Kidney epithelial cell (primary cell): ENCODE results near the gene RAMACL. TPM values are rescaled to one million over a fixed set of nuclear protein-coding genes. Genes with fewer than 3 reads are reported as not detected.
"Not testable (repeated sequence)": the region's sequence is repeated elsewhere in the genome, so short reads cannot be mapped to it uniquely, and the experiment has no call there.

Experiments
- DNase-seq: peaks from one replicate; pipeline ENCODE4 v3.0.0-alpha.2; 2010; ENCODE audit warnings: low read depth
- H3K27me3 ChIP-seq: 2 replicates; pipeline ENCODE4 v1.6.0; 2011; ENCODE audit warnings: low read length; ENCODE audit not compliant: control insufficient read depth, insufficient read depth
- H3K36me3 ChIP-seq: 2 replicates; pipeline ENCODE4 v1.5.1; 2011; ENCODE audit warnings: low read length; ENCODE audit not compliant: control insufficient read depth, insufficient read depth
- H3K4me3 ChIP-seq: 2 replicates; pipeline ENCODE4 v1.5.1; 2011; ENCODE audit warnings: low read depth, mild to moderate bottlenecking, control low read depth, low read length
- total RNA-seq: library from RNA; depleted of rRNA; stranded (reverse); fragments of >200 nt; gene quantifications from 2 replicates; pipeline ENCODE4 v1.2.3, GENCODE V29; 2015
- TF ChIP-seq, protein P1 (sequence below): IDR thresholded peaks from 2 replicates; pipeline ENCODE4 v1.5.1; 2011; ENCODE audit warnings: mild to moderate bottlenecking, moderate library complexity, low read length, control low read depth, inconsistent platforms; ENCODE audit not compliant: insufficient read depth, poor library complexity, severe bottlenecking

RAMACL gene
- total RNA-seq, 1 donor from 2014 or later = 0.88 TPM

DNA sequence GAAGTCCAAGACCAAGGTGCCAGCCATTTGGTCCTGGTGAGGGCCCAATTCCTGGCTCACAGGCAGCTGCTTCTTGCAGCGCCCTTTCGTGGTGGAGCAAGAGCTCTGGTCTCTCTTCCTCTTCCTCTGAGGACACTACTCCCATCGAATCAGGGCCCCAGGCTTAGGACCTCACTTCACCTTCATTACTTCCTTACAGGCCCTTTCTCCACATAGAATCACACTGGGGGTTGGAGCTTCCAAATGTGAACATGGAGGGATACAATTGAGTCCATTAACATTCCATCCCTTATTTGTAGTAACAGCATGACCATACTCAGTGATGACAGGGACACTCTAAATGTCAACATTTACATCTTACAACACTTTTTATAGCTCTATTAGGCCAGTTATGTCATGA, 2.3 kb downstream of the RAMACL start:
- TF ChIP-seq, protein P1, sequence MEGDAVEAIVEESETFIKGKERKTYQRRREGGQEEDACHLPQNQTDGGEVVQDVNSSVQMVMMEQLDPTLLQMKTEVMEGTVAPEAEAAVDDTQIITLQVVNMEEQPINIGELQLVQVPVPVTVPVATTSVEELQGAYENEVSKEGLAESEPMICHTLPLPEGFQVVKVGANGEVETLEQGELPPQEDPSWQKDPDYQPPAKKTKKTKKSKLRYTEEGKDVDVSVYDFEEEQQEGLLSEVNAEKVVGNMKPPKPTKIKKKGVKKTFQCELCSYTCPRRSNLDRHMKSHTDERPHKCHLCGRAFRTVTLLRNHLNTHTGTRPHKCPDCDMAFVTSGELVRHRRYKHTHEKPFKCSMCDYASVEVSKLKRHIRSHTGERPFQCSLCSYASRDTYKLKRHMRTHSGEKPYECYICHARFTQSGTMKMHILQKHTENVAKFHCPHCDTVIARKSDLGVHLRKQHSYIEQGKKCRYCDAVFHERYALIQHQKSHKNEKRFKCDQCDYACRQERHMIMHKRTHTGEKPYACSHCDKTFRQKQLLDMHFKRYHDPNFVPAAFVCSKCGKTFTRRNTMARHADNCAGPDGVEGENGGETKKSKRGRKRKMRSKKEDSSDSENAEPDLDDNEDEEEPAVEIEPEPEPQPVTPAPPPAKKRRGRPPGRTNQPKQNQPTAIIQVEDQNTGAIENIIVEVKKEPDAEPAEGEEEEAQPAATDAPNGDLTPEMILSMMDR = no peak
- Histone ChIP-seq H3K4me3 (no peak overlapping the region), H3K36me3 (no peaks in the 10 kb centered on the region), H3K27me3 (no peaks in the 10 kb centered on the region)
- DNase-seq = no peak

DNA sequence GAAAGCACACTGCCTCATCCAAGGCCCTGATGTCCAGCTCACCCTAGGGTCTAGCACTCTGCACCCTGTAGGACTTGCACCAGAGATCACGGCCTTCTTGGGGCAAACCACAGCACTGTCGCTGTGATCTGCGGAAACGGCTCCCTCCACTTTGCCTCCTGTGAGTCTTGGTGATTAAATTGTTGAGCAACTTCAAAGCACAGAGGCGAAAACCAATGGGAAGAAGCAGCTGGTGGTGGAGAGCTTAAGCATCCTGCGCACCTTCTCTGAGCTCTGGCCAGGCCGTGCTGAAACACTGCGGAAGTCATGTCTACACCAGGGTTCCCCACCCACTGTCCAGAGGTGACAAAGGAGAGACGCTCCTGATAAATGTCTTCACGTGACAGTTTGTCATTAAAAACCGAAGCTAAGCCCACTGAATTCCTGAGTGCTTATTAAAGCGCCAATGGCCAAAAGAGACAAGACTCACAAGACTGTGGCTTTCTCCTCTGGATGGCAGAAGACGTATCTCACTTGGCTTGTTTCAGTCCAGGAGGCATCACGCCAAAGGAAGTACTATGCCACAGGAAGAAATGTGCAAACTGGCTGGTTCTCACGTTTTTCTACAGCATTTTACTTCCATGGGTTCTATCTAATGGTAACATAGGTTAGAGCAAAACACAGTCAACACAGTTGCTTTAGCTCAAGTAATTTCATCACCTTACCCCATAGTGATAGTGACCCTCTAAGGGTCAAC, 3.1 kb downstream of the RAMACL start:
- DNase-seq = no peak
- no peak overlapping the region for H3K4me3 ChIP-seq
- H3K36me3 ChIP-seq = no peaks in the 10 kb centered on the region
- TF ChIP-seq, protein P1 = no peak
- no peaks in the 10 kb centered on the region for H3K27me3 ChIP-seq

- TF ChIP-seq, protein P1 = no peak
- Histone ChIP-seq H3K36me3 (no peaks in the 10 kb centered on the region), H3K4me3 (no peak overlapping the region), H3K27me3 (no peaks in the 10 kb centered on the region)
- no peak for DNase-seq
These were observed 4.2 kb downstream of the RAMACL start for GRCh38 chr6:166582258-166582657.

DNA sequence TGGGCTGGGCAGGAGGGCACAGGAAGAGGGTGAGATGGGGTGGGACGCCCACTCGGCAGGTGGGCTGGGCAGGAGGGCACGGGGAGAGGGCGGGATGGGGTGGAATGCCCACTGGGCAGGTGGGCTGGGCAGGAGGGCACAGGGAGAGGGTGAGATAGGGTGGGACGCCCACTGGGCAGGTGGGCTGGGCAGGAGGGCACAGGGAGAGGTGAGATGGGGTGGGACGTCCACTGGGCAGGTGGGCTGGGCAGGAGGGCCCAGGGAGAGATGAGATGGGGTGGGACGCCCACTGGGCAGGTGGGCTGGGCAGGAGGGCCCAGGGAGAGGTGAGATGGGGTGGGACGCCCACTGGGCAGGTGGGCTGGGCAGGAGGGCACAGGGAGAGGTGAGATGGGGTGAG, 4.7 kb downstream of the RAMACL start:
- not testable (repeated sequence) for H3K36me3 ChIP-seq, DNase-seq, H3K4me3 ChIP-seq, H3K27me3 ChIP-seq

DNA sequence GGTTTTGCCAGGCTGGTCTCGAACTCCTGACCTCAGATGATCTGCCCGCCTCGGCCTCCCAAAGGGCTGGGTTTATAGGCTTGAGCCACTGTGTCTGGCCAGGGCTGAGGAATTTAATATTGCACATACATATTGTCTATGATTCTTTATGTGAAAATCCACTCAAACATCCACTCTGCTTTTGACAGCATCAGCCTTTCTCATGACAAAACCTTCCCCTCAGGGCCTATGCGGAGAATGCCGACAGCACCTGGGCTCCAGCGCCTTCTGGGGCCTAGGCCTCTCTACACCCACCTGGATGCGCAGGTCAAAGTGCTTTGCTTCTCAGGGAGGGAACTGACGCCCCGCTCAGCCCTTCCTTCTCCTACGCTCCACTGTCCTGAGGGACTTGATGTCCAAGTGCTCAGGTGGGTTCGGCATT, 5.4 kb downstream of the RAMACL start:
- no peak for DNase-seq
- no peaks in the 10 kb centered on the region for H3K27me3 ChIP-seq

DNA sequence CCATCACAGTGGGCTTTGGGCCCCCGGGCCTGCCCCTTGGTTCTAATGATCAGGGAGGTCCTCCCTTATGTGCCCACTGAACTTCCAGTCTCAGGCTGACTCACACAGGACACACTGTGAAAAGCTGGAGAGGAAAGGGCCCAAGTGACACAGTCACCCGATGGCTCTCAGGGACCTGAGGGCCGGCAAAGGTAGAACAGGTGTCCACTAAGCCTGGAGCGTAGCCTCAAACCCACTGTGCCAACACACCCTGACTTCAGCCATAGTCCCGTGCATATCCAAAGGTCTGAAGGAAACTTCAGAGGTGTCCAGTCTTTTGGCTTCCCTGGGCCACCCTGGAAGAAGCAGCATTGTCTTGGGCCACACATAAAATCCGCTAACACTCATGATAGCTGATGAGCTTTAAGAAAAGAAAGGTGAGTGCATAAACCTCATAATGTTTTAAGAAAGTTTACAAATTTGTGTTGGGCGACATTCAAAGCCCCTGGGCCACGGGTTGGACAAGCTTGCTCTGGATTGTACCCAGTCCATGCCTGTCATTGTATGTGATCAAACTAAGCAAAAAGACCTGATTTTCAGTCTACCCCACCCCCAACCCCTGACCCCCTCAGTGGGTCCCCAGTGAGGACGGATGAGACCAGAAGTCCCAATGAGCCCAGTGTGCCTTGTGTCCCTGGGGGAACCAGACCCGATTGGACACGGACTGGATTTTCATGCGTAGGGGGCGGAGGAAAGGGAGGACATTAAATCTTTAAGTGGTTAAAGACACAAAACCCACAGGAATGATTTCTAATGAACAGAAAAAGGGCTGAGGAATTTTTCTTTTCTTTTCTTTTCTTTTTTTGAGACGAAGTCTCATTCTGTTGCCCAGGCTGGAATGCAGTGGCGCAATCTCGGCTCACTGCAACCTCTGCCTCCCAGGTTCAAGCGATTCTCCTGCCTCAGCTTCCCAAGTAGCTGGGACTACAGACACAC, 6.1 kb downstream of the RAMACL start:
- no peak for DNase-seq
- TF ChIP-seq, protein P1 = no peak
- H3K27me3 ChIP-seq = no peaks in the 10 kb centered on the region
- no peak overlapping the region for H3K4me3 ChIP-seq
- no peaks in the 10 kb centered on the region for H3K36me3 ChIP-seq

More for the DNA sequence above, 5.4 kb downstream of the RAMACL start:
- no peaks in the 10 kb centered on the region for H3K36me3 ChIP-seq
- H3K4me3 ChIP-seq = no peak overlapping the region
- TF ChIP-seq, protein P1 = no peak
